Neuron (in vitro differentiated cells): Measurements from ENCODE around the gene METAP2.

ENCODE experiments used
- H2AFZ ChIP-seq: one replicate; pipeline ENCODE4 v1.6.1; 2013; ENCODE audit warnings: low read depth, mild to moderate bottlenecking, inconsistent platforms, low read length, moderate library complexity
- H3K27me3 ChIP-seq: one replicate; pipeline ENCODE4 v1.6.1; 2013; ENCODE audit warnings: low read length; ENCODE audit not compliant: insufficient read depth
- H3K36me3 ChIP-seq: one replicate; pipeline ENCODE4 v1.6.1; 2013; ENCODE audit warnings: low read length; ENCODE audit not compliant: insufficient read depth
- H3K4me1 ChIP-seq: one replicate; pipeline ENCODE4 v1.6.1; 2013; ENCODE audit warnings: low read length; ENCODE audit not compliant: insufficient read depth
- H3K4me3 ChIP-seq: 2 replicates; pipeline ENCODE4 v1.5.1; 2013; ENCODE audit warnings: mild to moderate bottlenecking, low read length, moderate library complexity
- H3K9me3 ChIP-seq: one replicate; pipeline ENCODE4 v1.6.1; 2013; ENCODE audit warnings: low read length

METAP2 gene

GRCh38 chr12:95529693-95530225 is 55.8 kb downstream of the METAP2 start:
- Histone ChIP-seq H2AFZ (no peak overlapping the region), H3K27me3 (no peaks in the 10 kb centered on the region)

DNA sequence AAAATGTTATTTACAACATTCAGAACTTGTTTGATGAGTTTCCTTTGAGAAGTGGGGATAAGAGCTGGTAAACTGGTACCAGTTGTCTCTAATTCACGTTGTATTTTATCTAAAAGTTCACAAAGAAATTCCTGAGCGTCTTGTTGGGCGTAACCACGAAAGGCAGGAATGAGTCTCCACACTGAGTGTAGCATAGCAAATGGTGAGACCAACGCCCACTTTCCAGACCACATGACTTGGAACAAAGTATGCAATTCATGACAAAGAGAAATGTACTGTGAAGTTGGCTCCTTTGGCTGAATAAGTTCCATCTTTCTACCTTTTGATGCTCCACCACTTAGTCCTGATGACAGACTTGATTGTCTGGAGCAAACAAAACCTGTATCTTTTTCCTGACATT is 58.9 kb downstream of the METAP2 start:
- Histone ChIP-seq H3K9me3 (no peaks in the 10 kb centered on the region), H3K4me1 (no peaks in the 10 kb centered on the region), H3K4me3 (no peak overlapping the region), H3K36me3 (no peaks in the 10 kb centered on the region), H2AFZ (no peak overlapping the region), H3K27me3 (no peaks in the 10 kb centered on the region)

More at GRCh38 chr12:95529693-95530225, 55.8 kb downstream of the METAP2 start:
- Histone ChIP-seq H3K4me3 (no peak overlapping the region), H3K9me3 (no peaks in the 10 kb centered on the region), H3K36me3 (no peaks in the 10 kb centered on the region), H3K4me1 (no peaks in the 10 kb centered on the region)

DNA sequence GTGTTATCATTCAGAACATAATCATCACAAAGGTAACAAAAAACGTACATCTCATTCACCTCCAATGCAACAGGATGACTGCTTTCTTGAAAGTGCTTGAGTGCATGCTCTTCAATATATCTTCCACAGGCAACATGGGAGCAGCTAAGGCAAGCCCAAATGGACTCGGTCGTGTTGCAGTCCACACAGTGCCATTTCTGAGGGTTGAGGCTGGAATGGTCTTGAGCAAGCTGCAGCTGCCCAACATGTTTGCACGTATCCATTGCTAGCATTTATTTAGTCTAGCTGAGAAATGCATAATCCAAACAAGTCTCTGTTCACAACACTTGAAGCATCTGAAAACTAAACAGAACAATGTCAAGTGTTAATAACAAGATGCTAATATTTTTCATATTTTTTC is 60.0 kb downstream of the METAP2 start:
- Histone ChIP-seq H3K9me3 (no peaks in the 10 kb centered on the region), H3K27me3 (no peaks in the 10 kb centered on the region), H2AFZ (no peak overlapping the region), H3K4me1 (no peaks in the 10 kb centered on the region), H3K36me3 (no peaks in the 10 kb centered on the region), H3K4me3 (no peak overlapping the region)

DNA sequence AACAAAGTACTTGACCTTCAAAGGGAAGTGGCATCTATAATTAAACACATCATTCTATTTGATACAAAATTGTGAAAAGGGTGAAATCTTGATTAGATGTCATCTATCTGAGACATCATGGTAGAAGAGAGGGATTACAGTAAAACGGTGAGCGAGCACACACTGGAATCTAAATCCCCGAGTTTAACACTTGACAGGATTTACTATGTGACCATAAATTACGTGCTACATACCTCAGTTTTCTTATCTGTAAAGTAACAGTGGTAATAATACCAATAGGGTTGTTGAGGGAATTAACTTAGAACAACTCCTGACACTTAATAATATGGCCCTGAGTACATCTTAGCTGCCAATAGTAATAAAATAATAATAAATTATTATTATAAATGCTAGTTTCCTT is 64.1 kb downstream of the METAP2 start:
- Histone ChIP-seq H3K4me1 (no peaks in the 10 kb centered on the region), H3K27me3 (no peaks in the 10 kb centered on the region), H3K36me3 (no peaks in the 10 kb centered on the region), H3K9me3 (no peaks in the 10 kb centered on the region), H3K4me3 (no peak overlapping the region), H2AFZ (no peak overlapping the region)

GRCh38 chr12:95538656-95539055 is 64.7 kb downstream of the METAP2 start:
- H3K4me1 ChIP-seq: no peaks in the 10 kb centered on the region
- H3K4me3 ChIP-seq: no peak overlapping the region
- H3K27me3 ChIP-seq: no peaks in the 10 kb centered on the region
- no peak overlapping the region for H2AFZ ChIP-seq
- no peaks in the 10 kb centered on the region for H3K9me3 ChIP-seq
- no peaks in the 10 kb centered on the region for H3K36me3 ChIP-seq

DNA sequence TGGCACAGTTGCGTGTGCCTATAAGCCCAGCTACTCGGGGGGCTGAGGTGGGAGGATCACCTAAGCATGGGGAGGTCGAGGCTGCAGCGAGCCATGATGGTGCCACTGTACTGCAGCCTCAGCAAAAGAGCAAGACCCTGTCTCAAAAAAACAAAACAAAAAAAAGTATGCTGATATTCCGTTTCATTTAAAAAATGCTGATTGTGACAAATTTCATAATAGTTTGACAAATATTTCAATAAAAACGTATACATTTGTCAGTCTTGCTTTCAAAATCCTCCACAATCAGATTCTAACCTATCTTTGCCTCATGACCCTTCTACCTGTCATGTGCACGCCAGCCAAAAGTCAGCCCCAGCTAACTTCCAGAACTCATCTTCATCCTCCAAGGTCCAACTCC is 67.5 kb downstream of the METAP2 start:
- no peak overlapping the region for H2AFZ ChIP-seq
- H3K9me3 ChIP-seq: no peaks in the 10 kb centered on the region
- H3K36me3 ChIP-seq: no peaks in the 10 kb centered on the region
- no peak overlapping the region for H3K4me3 ChIP-seq
- H3K4me1 ChIP-seq: peaks cover 11% of the 10 kb centered on the region
- H3K27me3 ChIP-seq: peaks cover 12% of the 10 kb centered on the region

DNA sequence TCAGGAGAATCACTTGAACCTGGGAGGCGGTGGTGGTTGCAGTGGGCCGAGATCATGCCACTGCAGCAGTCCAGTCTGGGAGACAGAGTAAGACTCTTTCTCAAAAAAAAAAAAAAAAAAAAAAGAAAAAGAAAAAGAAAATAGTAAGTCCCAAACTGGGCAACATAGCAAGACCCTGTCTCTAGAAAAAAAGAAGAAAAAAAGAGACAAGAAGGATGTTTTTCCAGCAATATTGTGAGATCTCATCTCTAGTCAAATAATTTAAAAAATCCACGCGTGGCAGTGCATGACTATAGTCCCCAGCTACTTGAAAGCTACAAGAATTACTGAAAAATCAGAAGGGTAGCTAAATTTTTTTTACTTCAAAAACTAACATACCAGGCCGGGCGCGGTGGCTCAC is 69.4 kb downstream of the METAP2 start:
- Histone ChIP-seq H3K4me1 (peaks cover 11% of the 10 kb centered on the region), H3K36me3 (no peaks in the 10 kb centered on the region), H3K9me3 (no peaks in the 10 kb centered on the region), H2AFZ (no peak overlapping the region), H3K4me3 (no peak overlapping the region), H3K27me3 (peaks cover 31% of the 10 kb centered on the region)

DNA sequence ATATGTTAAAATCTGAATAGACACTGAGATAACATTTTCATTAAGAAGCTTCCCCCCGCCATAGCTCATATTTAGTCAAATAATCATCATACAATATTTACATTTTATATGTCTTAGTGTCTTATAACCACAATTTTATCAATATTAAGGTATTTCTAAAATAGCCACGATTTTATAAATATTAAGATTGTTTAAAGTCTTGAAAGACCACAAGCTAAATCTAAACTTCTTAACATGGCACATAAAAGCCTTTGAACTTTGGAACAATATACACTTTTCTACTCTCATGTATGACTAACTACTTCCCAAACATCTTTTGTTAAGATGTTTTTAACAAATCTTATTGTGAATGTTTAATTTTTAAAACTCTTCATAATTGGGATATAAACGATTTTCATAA is 70.8 kb downstream of the METAP2 start:
- Histone ChIP-seq H3K27me3 (peaks cover 45% of the 10 kb centered on the region), H3K4me3 (no peak overlapping the region), H3K4me1 (peaks cover 11% of the 10 kb centered on the region), H3K36me3 (no peaks in the 10 kb centered on the region), H2AFZ (no peak overlapping the region), H3K9me3 (peaks cover 10% of the 10 kb centered on the region)

- Histone ChIP-seq H3K36me3 (no peaks in the 10 kb centered on the region), H2AFZ (no peak overlapping the region), H3K4me3 (no peak overlapping the region), H3K4me1 (peaks cover 11% of the 10 kb centered on the region), H3K9me3 (peaks cover 10% of the 10 kb centered on the region), H3K27me3 (peaks cover 46% of the 10 kb centered on the region)
These were observed 71.4 kb downstream of the METAP2 start for GRCh38 chr12:95545303-95545702.

GRCh38 chr12:95545731-95546490 is 72.0 kb downstream of the METAP2 start:
- H3K9me3 ChIP-seq: peaks cover 10% of the 10 kb centered on the region
- no peak overlapping the region for H3K4me3 ChIP-seq
- H3K27me3 ChIP-seq: peaks cover 52% of the 10 kb centered on the region
- H3K4me1 ChIP-seq: peaks cover 11% of the 10 kb centered on the region
- no peak overlapping the region for H2AFZ ChIP-seq
- no peaks in the 10 kb centered on the region for H3K36me3 ChIP-seq

- Histone ChIP-seq H3K4me3 (no peak overlapping the region), H2AFZ (no peak overlapping the region), H3K9me3 (peaks cover 10% of the 10 kb centered on the region), H3K4me1 (peaks cover 16% of the 10 kb centered on the region), H3K27me3 (peaks cover 55% of the 10 kb centered on the region), H3K36me3 (no peaks in the 10 kb centered on the region)
These were observed 72.5 kb downstream of the METAP2 start for GRCh38 chr12:95546491-95546813.

- peaks cover 64% of the 10 kb centered on the region for H3K27me3 ChIP-seq
- H3K9me3 ChIP-seq: peaks cover 10% of the 10 kb centered on the region
- H3K36me3 ChIP-seq: no peaks in the 10 kb centered on the region
- no peak overlapping the region for H2AFZ ChIP-seq
- H3K4me3 ChIP-seq: peak overlapping the region; percentile 44
- peaks cover 21% of the 10 kb centered on the region for H3K4me1 ChIP-seq
These were observed 73.6 kb downstream of the METAP2 start for GRCh38 chr12:95547522-95548055.

DNA sequence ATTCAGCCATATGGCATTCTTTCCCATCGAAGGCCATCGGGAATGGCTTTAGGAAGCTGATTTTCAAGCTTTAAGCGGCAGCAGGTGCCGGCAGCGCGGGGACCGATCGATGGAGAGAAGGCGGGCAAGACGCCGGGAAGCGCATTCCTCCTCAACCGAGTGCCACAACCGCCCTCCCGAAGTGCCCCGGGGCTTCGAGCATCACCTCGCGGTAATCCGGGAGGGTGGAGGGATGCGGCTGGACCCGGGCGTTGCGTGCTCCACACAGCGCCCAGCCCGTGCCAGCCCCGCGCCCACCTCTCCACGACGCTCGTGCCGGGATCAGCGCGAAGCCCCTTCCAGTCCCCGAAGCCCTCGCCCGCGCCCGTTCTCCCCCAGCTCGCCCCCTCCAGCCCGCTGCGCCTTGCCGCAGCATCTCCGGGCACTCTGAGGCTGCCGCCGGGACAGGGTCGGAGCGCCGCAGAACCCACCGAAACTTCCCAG is 74.1 kb downstream of the METAP2 start:
- peak overlapping the region; percentile 44 for H3K4me3 ChIP-seq
- no peaks in the 10 kb centered on the region for H3K36me3 ChIP-seq
- peaks cover 21% of the 10 kb centered on the region for H3K4me1 ChIP-seq
- H3K9me3 ChIP-seq: peaks cover 10% of the 10 kb centered on the region
- H3K27me3 ChIP-seq: peaks cover 67% of the 10 kb centered on the region
- H2AFZ ChIP-seq: peak overlapping the region; percentile 98
